NCI-H1694 treated with DMSO at 0.1 percent for 48 hours (cell line): ENCODE data around the gene SERPINB6.
A peak's percentile ranks its signal among the peaks of the same experiment; 100 is the strongest.
"Not testable (repeated sequence)": the region's sequence is repeated elsewhere in the genome, so short reads cannot be mapped to it uniquely, and the experiment has no call there.

ENCODE experiments used
- DNase-seq: peaks from one replicate; lab custom pipeline; 2025; lab: John Stamatoyannopoulos, UW

Gene SERPINB6

GRCh38 chr6:2958776-2959175 is 12.6 kb downstream of the SERPINB6 start:
- DNase-seq, result no peak

GRCh38 chr6:2958331-2958711 is 13.0 kb downstream of the SERPINB6 start:
- no peak for DNase-seq

- DNase-seq, result no peak
Measured at GRCh38 chr6:2957696-2958330, 13.6 kb downstream of the SERPINB6 start.

GRCh38 chr6:2956930-2957685 is 14.3 kb downstream of the SERPINB6 start:
- DNase-seq, result no peak

GRCh38 chr6:2953098-2953497 is 18.3 kb downstream of the SERPINB6 start:
- DNase-seq, result no peak

GRCh38 chr6:2952557-2953095 is 18.7 kb downstream of the SERPINB6 start:
- no peak for DNase-seq

- no peak for DNase-seq
Measured at GRCh38 chr6:2951728-2952127, 19.6 kb downstream of the SERPINB6 start.

- DNase-seq, result no peak
Measured at GRCh38 chr6:2950713-2951112, 20.7 kb downstream of the SERPINB6 start.

GRCh38 chr6:2949536-2950083 is 21.8 kb downstream of the SERPINB6 start:
- no peak for DNase-seq

- no peak for DNase-seq
Measured at GRCh38 chr6:2949121-2949520, 22.2 kb downstream of the SERPINB6 start.

- DNase-seq, result no peak
Measured at GRCh38 chr6:2948228-2949025, 22.9 kb downstream of the SERPINB6 start.

GRCh38 chr6:2947445-2947844 is 23.9 kb downstream of the SERPINB6 start:
- DNase-seq, result no peak

GRCh38 chr6:2945153-2945452 is 26.3 kb downstream of the SERPINB6 start:
- DNase-seq, result no peak

- DNase-seq, result peak; percentile 19
Measured at GRCh38 chr6:2944405-2945152, 26.8 kb downstream of the SERPINB6 start.

GRCh38 chr6:2943564-2943955 is 27.8 kb downstream of the SERPINB6 start:
- DNase-seq, result no peak

- DNase-seq, result no peak
Measured at GRCh38 chr6:2942914-2943563, 28.3 kb downstream of the SERPINB6 start.

- not testable (repeated sequence) for DNase-seq
Measured at GRCh38 chr6:2942116-2942515, 29.3 kb downstream of the SERPINB6 start.

GRCh38 chr6:2940851-2941250 is 30.5 kb downstream of the SERPINB6 start:
- DNase-seq, result no peak

- DNase-seq, result no peak
Measured at GRCh38 chr6:2940010-2940850, 31.1 kb downstream of the SERPINB6 start.

GRCh38 chr6:2939315-2940009 is 31.9 kb downstream of the SERPINB6 start:
- no peak for DNase-seq
